Measurements from ENCODE around the gene SAMD10. TPM values are rescaled to one million over a fixed set of nuclear protein-coding genes. Genes with fewer than 3 reads are reported as not detected.

SAMD10 gene
- total RNA-seq, 1 donor from 2014 or later: 3.5 TPM

Other genes with a start within 250 kb of the SAMD10 start
- 122 TPM for gene LIME1, start 243.0 kb downstream of the SAMD10 start, total RNA-seq
- 195 TPM for gene SLC2A4RG, start 239.9 kb downstream of the SAMD10 start, total RNA-seq
- 4.7 TPM for gene ZBTB46, start 148.4 kb downstream of the SAMD10 start, total RNA-seq
- not detected for gene ABHD16B, start 118.1 kb downstream of the SAMD10 start, total RNA-seq
- 17.3 TPM for gene TPD52L2, start 114.4 kb downstream of the SAMD10 start, total RNA-seq
- 17.8 TPM for gene DNAJC5, start 84.5 kb downstream of the SAMD10 start, total RNA-seq
- 20.2 TPM for gene UCKL1, start 23.2 kb downstream of the SAMD10 start, total RNA-seq
- 21.4 TPM for gene ZNF512B, start 9.7 kb downstream of the SAMD10 start, total RNA-seq
- 24.2 TPM for gene PRPF6, start 1.5 kb upstream of the SAMD10 start, total RNA-seq
- 0.68 TPM for gene C20orf204, start 56.5 kb upstream of the SAMD10 start, total RNA-seq
- gene SOX18, start 70.0 kb upstream of the SAMD10 start, total RNA-seq: 8.1 TPM
- gene TCEA2, start 83.6 kb upstream of the SAMD10 start, total RNA-seq: 49.2 TPM
- 4.6 TPM for gene RGS19, start 99.9 kb upstream of the SAMD10 start, total RNA-seq
- gene OPRL1, start 100.4 kb upstream of the SAMD10 start, total RNA-seq: 0.15 TPM
- gene LKAAEAR1, start 104.8 kb upstream of the SAMD10 start, total RNA-seq: not detected
- not detected for gene NPBWR2, start 127.9 kb upstream of the SAMD10 start, total RNA-seq
- gene MYT1, start 184.8 kb upstream of the SAMD10 start, total RNA-seq: not detected

Measured in left lobe of liver (tissue), 1 donor.